Measurements from ENCODE around the gene TMEM182.

GRCh38 chr2:102803897-102804217 lies 42.0 kb downstream of the TMEM182 start:
- TF ChIP-seq, protein P1, sequence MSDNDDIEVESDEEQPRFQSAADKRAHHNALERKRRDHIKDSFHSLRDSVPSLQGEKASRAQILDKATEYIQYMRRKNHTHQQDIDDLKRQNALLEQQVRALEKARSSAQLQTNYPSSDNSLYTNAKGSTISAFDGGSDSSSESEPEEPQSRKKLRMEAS (CRISPR knock-in tag; IDR thresholded peaks at IDR 0.05) = no peak
- TF ChIP-seq E2F1 (CRISPR knock-in tag; IDR thresholded peaks at IDR 0.05) (no peak), STAT6 (CRISPR knock-in tag; conservative IDR thresholded peaks at IDR 0.05; ENCODE audit: low read depth) (no peak), CTCF (IDR thresholded peaks at IDR 0.05) (no peak), SP1 (CRISPR knock-in tag; conservative IDR thresholded peaks at IDR 0.05) (no peak), E2F5 (CRISPR knock-in tag; IDR thresholded peaks at IDR 0.05) (no peak), SMAD3 (CRISPR knock-in tag; IDR thresholded peaks at IDR 0.05; ENCODE audit: borderline replicate concordance) (no peak), JUN (CRISPR knock-in tag; IDR thresholded peaks at IDR 0.05) (no peak), NR3C1 (CRISPR knock-in tag; conservative IDR thresholded peaks at IDR 0.05; ENCODE audit: low read depth) (no peak)
- TF ChIP-seq, protein P2, sequence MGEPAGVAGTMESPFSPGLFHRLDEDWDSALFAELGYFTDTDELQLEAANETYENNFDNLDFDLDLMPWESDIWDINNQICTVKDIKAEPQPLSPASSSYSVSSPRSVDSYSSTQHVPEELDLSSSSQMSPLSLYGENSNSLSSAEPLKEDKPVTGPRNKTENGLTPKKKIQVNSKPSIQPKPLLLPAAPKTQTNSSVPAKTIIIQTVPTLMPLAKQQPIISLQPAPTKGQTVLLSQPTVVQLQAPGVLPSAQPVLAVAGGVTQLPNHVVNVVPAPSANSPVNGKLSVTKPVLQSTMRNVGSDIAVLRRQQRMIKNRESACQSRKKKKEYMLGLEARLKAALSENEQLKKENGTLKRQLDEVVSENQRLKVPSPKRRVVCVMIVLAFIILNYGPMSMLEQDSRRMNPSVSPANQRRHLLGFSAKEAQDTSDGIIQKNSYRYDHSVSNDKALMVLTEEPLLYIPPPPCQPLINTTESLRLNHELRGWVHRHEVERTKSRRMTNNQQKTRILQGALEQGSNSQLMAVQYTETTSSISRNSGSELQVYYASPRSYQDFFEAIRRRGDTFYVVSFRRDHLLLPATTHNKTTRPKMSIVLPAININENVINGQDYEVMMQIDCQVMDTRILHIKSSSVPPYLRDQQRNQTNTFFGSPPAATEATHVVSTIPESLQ (CRISPR knock-in tag; IDR thresholded peaks at IDR 0.05) = no peak
- TF ChIP-seq, protein P3, sequence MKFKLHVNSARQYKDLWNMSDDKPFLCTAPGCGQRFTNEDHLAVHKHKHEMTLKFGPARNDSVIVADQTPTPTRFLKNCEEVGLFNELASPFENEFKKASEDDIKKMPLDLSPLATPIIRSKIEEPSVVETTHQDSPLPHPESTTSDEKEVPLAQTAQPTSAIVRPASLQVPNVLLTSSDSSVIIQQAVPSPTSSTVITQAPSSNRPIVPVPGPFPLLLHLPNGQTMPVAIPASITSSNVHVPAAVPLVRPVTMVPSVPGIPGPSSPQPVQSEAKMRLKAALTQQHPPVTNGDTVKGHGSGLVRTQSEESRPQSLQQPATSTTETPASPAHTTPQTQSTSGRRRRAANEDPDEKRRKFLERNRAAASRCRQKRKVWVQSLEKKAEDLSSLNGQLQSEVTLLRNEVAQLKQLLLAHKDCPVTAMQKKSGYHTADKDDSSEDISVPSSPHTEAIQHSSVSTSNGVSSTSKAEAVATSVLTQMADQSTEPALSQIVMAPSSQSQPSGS (CRISPR knock-in tag; IDR thresholded peaks at IDR 0.05; ENCODE audit: borderline replicate concordance, low read depth) = no peak
